Activated CD8-positive, alpha-beta memory T cell treated with anti-CD3 and anti-CD28 coated beads for 36 hours (primary cell): Measurements from ENCODE around the gene ATOH1. TPM values are rescaled to one million over a fixed set of nuclear protein-coding genes. Genes with fewer than 3 reads are reported as not detected.

Source experiments
- CTCF ChIA-PET: fragments of 350-600 bp; sonication (Branson Sonifier 250); formaldehyde crosslinking; loops from one replicate; lab custom pipeline; 2021; ENCODE audit warnings: antibody characterized with exemption; lab: Charles Lee
- POLR2A ChIA-PET: fragments of 350-600 bp; sonication (Branson Sonifier 250); formaldehyde crosslinking; loops from one replicate; lab custom pipeline; 2021; ENCODE audit warnings: antibody characterized with exemption; lab: Charles Lee
- total RNA-seq, 2 experiments: library from RNA; stranded (reverse); gene quantifications; one replicate each; pipeline ENCODE4 v1.2.3, GENCODE V29; 2021

The ATOH1 gene
- total RNA-seq: not detected

GRCh38 chr4:93828332-93828994 is at the start of gene ATOH1:
TSS of gene ATOH1 (plus strand) at chr4:93828753. CDS start at chr4:93828927, 174 bp downstream.
- CTCF ChIA-PET: no interaction called here
- POLR2A ChIA-PET: no interaction called here

GRCh38 chr4:93779228-93779627 is 49.3 kb upstream of the ATOH1 start:
- POLR2A ChIA-PET: no interaction called here
- CTCF ChIA-PET: no interaction called here

GRCh38 chr4:93780080-93780479 is 48.5 kb upstream of the ATOH1 start:
- POLR2A ChIA-PET: no interaction called here
- CTCF ChIA-PET: no interaction called here

- POLR2A ChIA-PET: no interaction called here
- CTCF ChIA-PET: no interaction called here
Measured at GRCh38 chr4:93781198-93781597, 47.4 kb upstream of the ATOH1 start.

GRCh38 chr4:93786149-93786548 is 42.4 kb upstream of the ATOH1 start:
- POLR2A ChIA-PET: no interaction called here
- CTCF ChIA-PET: interaction anchor here (0.5 kb wide), 1 partner anchor 51 kb away, joined by 3 read pairs; no protein-coding TSS in a partner anchor

- CTCF ChIA-PET: no interaction called here
- POLR2A ChIA-PET: no interaction called here
Measured at GRCh38 chr4:93788712-93789111, 39.8 kb upstream of the ATOH1 start.

- POLR2A ChIA-PET: no interaction called here
- CTCF ChIA-PET: no interaction called here
Measured at GRCh38 chr4:93791570-93792195, 36.9 kb upstream of the ATOH1 start.

- ChIA-PET CTCF (no interaction called here), POLR2A (no interaction called here)
Measured at GRCh38 chr4:93802045-93802444, 26.5 kb upstream of the ATOH1 start.

GRCh38 chr4:93809773-93810172 is 18.8 kb upstream of the ATOH1 start:
- ChIA-PET POLR2A (no interaction called here), CTCF (no interaction called here)

GRCh38 chr4:93810340-93810992 is 18.1 kb upstream of the ATOH1 start:
- ChIA-PET POLR2A (no interaction called here), CTCF (no interaction called here)

GRCh38 chr4:93813092-93813491 is 15.5 kb upstream of the ATOH1 start:
- POLR2A ChIA-PET: no interaction called here

GRCh38 chr4:93814141-93814540 is 14.4 kb upstream of the ATOH1 start:
- ChIA-PET POLR2A (no interaction called here), CTCF (no interaction called here)

More at GRCh38 chr4:93813092-93813491, 15.5 kb upstream of the ATOH1 start:
- CTCF ChIA-PET: no interaction called here

- CTCF ChIA-PET: no interaction called here
Measured at GRCh38 chr4:93814722-93815121, 13.8 kb upstream of the ATOH1 start.

GRCh38 chr4:93825551-93826216 is 2.9 kb upstream of the ATOH1 start:
- ChIA-PET CTCF (no interaction called here), POLR2A (no interaction called here)

More at GRCh38 chr4:93814722-93815121, 13.8 kb upstream of the ATOH1 start:
- POLR2A ChIA-PET: no interaction called here

GRCh38 chr4:93827272-93827947 is 1.1 kb upstream of the ATOH1 start:
- CTCF ChIA-PET: no interaction called here
- POLR2A ChIA-PET: no interaction called here

- CTCF ChIA-PET: no interaction called here
- POLR2A ChIA-PET: no interaction called here
Measured at GRCh38 chr4:93828995-93829819, 654 bp downstream of the ATOH1 start.

- CTCF ChIA-PET: no interaction called here
- POLR2A ChIA-PET: no interaction called here
Measured at GRCh38 chr4:93829820-93830687, 1.5 kb downstream of the ATOH1 start.
